Measurements from ENCODE around the gene NKX2-3. TPM values are rescaled to one million over a fixed set of nuclear protein-coding genes. Genes with fewer than 3 reads are reported as not detected.

Gene NKX2-3
- not detected for total RNA-seq
- long read RNA-seq, result 0 reads

GRCh38 chr10:99532687-99533495 lies at the start of gene NKX2-3:
TSS of gene NKX2-3 (plus strand) at chr10:99532942. CDS start at chr10:99533132, 190 bp downstream.
- no peaks in the 10 kb centered on the region for H3K36me3 ChIP-seq
- H3K9me3 ChIP-seq (replicated peaks), result no peaks in the 10 kb centered on the region
- no peak within 1 kb of the TSS for H3K27ac ChIP-seq (replicated peaks)
- H3K27me3 ChIP-seq (ENCODE audit: low read depth), result peaks cover 100% of the 10 kb centered on the region
- peak within 1 kb of the TSS; percentile 24 for H3K4me3 ChIP-seq
- H3K4me1 ChIP-seq, result peaks cover 62% of the 10 kb centered on the region
- DNase-seq, result peak; percentile 48
- intact Hi-C loops (cut with micrococcal nuclease), result no loop called here
- TF ChIP-seq, protein P1, sequence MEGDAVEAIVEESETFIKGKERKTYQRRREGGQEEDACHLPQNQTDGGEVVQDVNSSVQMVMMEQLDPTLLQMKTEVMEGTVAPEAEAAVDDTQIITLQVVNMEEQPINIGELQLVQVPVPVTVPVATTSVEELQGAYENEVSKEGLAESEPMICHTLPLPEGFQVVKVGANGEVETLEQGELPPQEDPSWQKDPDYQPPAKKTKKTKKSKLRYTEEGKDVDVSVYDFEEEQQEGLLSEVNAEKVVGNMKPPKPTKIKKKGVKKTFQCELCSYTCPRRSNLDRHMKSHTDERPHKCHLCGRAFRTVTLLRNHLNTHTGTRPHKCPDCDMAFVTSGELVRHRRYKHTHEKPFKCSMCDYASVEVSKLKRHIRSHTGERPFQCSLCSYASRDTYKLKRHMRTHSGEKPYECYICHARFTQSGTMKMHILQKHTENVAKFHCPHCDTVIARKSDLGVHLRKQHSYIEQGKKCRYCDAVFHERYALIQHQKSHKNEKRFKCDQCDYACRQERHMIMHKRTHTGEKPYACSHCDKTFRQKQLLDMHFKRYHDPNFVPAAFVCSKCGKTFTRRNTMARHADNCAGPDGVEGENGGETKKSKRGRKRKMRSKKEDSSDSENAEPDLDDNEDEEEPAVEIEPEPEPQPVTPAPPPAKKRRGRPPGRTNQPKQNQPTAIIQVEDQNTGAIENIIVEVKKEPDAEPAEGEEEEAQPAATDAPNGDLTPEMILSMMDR (IDR thresholded peaks at IDR 0.05; ENCODE audit: borderline replicate concordance), result no peak

DNA sequence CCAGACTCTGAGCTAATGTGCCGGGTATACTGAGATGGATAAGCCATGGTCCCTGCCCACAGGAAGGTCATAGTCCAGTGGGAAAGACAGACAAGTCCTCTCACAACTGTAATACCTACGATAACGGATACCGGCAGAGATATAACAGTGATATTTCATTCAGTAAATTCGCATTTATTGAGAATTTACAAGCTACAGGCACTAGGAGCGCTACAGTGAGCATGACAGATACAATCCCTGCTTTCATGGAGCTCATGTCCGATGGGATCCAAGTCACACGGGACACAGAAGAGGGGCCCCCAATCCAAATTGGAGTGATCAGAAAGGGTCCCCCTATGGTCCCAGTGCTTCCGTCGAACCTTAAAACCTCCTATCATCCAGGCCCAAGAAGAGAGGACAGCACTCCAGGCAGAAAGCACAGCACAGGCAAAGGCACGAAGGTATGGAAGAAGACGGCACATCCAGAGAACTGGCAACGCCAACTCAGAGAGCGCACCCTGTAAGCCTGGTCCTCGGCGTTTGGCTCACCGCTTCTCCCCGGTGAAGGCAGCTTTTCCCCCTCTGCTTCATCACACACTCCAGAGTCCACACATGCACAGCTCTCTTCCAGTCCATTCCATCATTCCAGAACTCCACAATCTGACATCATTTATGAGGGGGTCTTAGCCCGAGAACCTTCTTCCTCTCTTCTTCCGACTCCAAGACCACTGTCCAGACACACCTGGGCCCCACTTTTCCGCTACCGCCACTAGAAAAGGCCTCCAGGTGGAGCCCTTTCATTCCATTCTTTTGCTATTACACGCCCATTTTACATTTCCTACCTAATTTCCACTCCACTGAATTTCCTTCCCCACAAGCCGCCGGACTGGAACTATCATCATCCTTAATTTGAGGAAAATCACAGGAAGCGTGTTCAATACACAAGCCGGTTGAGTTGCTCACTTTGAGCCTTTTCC lies 47.8 kb upstream of the NKX2-3 start:
- H3K27ac ChIP-seq (replicated peaks), result no peak overlapping the region
- no peak for DNase-seq
- intact Hi-C loops (cut with micrococcal nuclease), result no loop called here
- H3K4me1 ChIP-seq, result no peaks in the 10 kb centered on the region
- TF ChIP-seq, protein P1 (IDR thresholded peaks at IDR 0.05; ENCODE audit: borderline replicate concordance), result no peak
- peaks cover 98% of the 10 kb centered on the region for H3K27me3 ChIP-seq (ENCODE audit: low read depth)
- no peaks in the 10 kb centered on the region for H3K9me3 ChIP-seq (replicated peaks)
- no peak overlapping the region for H3K4me3 ChIP-seq
- H3K36me3 ChIP-seq, result no peaks in the 10 kb centered on the region

GRCh38 chr10:99487125-99487807 lies 45.5 kb upstream of the NKX2-3 start:
- Histone ChIP-seq H3K27me3 (ENCODE audit: low read depth) (peaks cover 97% of the 10 kb centered on the region), H3K27ac (replicated peaks) (no peak overlapping the region), H3K4me3 (no peak overlapping the region), H3K9me3 (replicated peaks) (no peaks in the 10 kb centered on the region), H3K36me3 (no peaks in the 10 kb centered on the region), H3K4me1 (no peaks in the 10 kb centered on the region)
- no peak for DNase-seq
- TF ChIP-seq, protein P1 (IDR thresholded peaks at IDR 0.05; ENCODE audit: borderline replicate concordance), result no peak
- intact Hi-C loops (cut with micrococcal nuclease), result no loop called here

- Histone ChIP-seq H3K36me3 (no peaks in the 10 kb centered on the region), H3K9me3 (replicated peaks) (no peaks in the 10 kb centered on the region), H3K27ac (replicated peaks) (no peak overlapping the region), H3K27me3 (ENCODE audit: low read depth) (peaks cover 78% of the 10 kb centered on the region), H3K4me1 (no peaks in the 10 kb centered on the region), H3K4me3 (no peak overlapping the region)
- intact Hi-C loops (cut with micrococcal nuclease), result no loop called here
- no peak for DNase-seq
- TF ChIP-seq, protein P1 (IDR thresholded peaks at IDR 0.05; ENCODE audit: borderline replicate concordance), result no peak
Measured at GRCh38 chr10:99489271-99489670, 43.5 kb upstream of the NKX2-3 start.
